Skin of body (tissue), 2 donors: ENCODE results near the gene ATP6V0A1. TPM values are rescaled to one million over a fixed set of nuclear protein-coding genes. Genes with fewer than 3 reads are reported as not detected.

Experiments
- DNase-seq: peaks from one replicate; lab custom pipeline; 2025; lab: John Stamatoyannopoulos, UW
- total RNA-seq: library from RNA; depleted of rRNA; stranded (reverse); fragments of >200 nt; gene quantifications from one replicate; pipeline ENCODE4 v1.2.3, GENCODE V29; 2014

Gene ATP6V0A1
- total RNA-seq, 1 donor from 2014 or later, result 84.6 TPM

- peak; percentile 76 for DNase-seq
Observed at GRCh38 chr17:42518755-42519545, 60.3 kb downstream of the ATP6V0A1 start.

- DNase-seq, result peak; percentile 95
Observed at GRCh38 chr17:42519546-42520491, 61.1 kb downstream of the ATP6V0A1 start.

GRCh38 chr17:42520540-42520951 is 61.9 kb downstream of the ATP6V0A1 start:
- DNase-seq, result no peak

GRCh38 chr17:42521036-42521435 is 62.4 kb downstream of the ATP6V0A1 start:
- no peak for DNase-seq

GRCh38 chr17:42521666-42522262 is 63.1 kb downstream of the ATP6V0A1 start:
- no peak for DNase-seq

GRCh38 chr17:42522263-42522790 is 63.6 kb downstream of the ATP6V0A1 start:
- DNase-seq, result no peak

- DNase-seq, result no peak
Observed at GRCh38 chr17:42522798-42523278, 64.2 kb downstream of the ATP6V0A1 start.

GRCh38 chr17:42525221-42525620 is 66.5 kb downstream of the ATP6V0A1 start:
- DNase-seq, result peak; percentile 19

GRCh38 chr17:42526031-42526444 is 67.4 kb downstream of the ATP6V0A1 start:
- DNase-seq, result no peak

- DNase-seq, result no peak
Observed at GRCh38 chr17:42527932-42528331, 69.3 kb downstream of the ATP6V0A1 start.

- DNase-seq, result no peak
Observed at GRCh38 chr17:42529061-42529460, 70.4 kb downstream of the ATP6V0A1 start.

- no peak for DNase-seq
Observed at GRCh38 chr17:42530952-42531454, 72.3 kb downstream of the ATP6V0A1 start.

- no peak for DNase-seq
Observed at GRCh38 chr17:42531455-42532354, 73.0 kb downstream of the ATP6V0A1 start.

GRCh38 chr17:42535155-42536047 is 76.7 kb downstream of the ATP6V0A1 start:
- DNase-seq, result no peak

GRCh38 chr17:42536048-42536371 is 77.3 kb downstream of the ATP6V0A1 start, which contains the start of gene NAGLU:
Gene NAGLU, plus strand, starts transcription at chr17:42536241. Its CDS starts 32 bp downstream, at chr17:42536273.
- peak; percentile 77 for DNase-seq

- DNase-seq, result peak; percentile 55
Observed at GRCh38 chr17:42536372-42537155, 77.9 kb downstream of the ATP6V0A1 start.

GRCh38 chr17:42537156-42537805 is 78.6 kb downstream of the ATP6V0A1 start:
- no peak for DNase-seq
